GM21360 (cell line): ENCODE data around the gene SHANK1.

Experiments used
- ATAC-seq: cut with Tn5 transposase; IDR thresholded peaks from one replicate; pipeline ENCODE4 v1.9.1; 2021; ENCODE audit warnings: mild to moderate bottlenecking, moderate library complexity; ENCODE audit not compliant: unreplicated experiment

Gene SHANK1

GRCh38 chr19:50713556-50714236, 5.9 kb downstream of the SHANK1 start:
- ATAC-seq, result no peak

GRCh38 chr19:50712833-50713232, 6.8 kb downstream of the SHANK1 start:
- no peak for ATAC-seq

- ATAC-seq, result no peak
Observed at GRCh38 chr19:50711805-50712204, 7.8 kb downstream of the SHANK1 start.

GRCh38 chr19:50711196-50711595, 8.4 kb downstream of the SHANK1 start:
- ATAC-seq, result no peak

GRCh38 chr19:50710612-50711011, 9.0 kb downstream of the SHANK1 start:
- no peak for ATAC-seq

GRCh38 chr19:50710094-50710493, 9.5 kb downstream of the SHANK1 start:
- no peak for ATAC-seq

- ATAC-seq, result no peak
Observed at GRCh38 chr19:50708179-50708879, 11.3 kb downstream of the SHANK1 start.

GRCh38 chr19:50706387-50706786, 13.2 kb downstream of the SHANK1 start:
- ATAC-seq, result no peak

GRCh38 chr19:50705422-50706019, 14.1 kb downstream of the SHANK1 start:
- ATAC-seq, result no peak

GRCh38 chr19:50703915-50704796, 15.4 kb downstream of the SHANK1 start:
- ATAC-seq, result no peak

GRCh38 chr19:50702871-50703829, 16.5 kb downstream of the SHANK1 start:
- ATAC-seq, result no peak

- ATAC-seq, result no peak
Observed at GRCh38 chr19:50702158-50702870, 17.3 kb downstream of the SHANK1 start.

GRCh38 chr19:50701367-50701985, 18.1 kb downstream of the SHANK1 start:
- ATAC-seq, result no peak

GRCh38 chr19:50697414-50698124, 22.0 kb downstream of the SHANK1 start:
- no peak for ATAC-seq

GRCh38 chr19:50696094-50696483, 23.5 kb downstream of the SHANK1 start:
- ATAC-seq, result no peak

GRCh38 chr19:50695251-50696093, 24.1 kb downstream of the SHANK1 start:
- no peak for ATAC-seq

- ATAC-seq, result no peak
Observed at GRCh38 chr19:50694815-50695145, 24.8 kb downstream of the SHANK1 start.
